Heart left ventricle (tissue), 16 donors: Measurements from ENCODE around the gene RUVBL2. TPM values are rescaled to one million over a fixed set of nuclear protein-coding genes. Genes with fewer than 3 reads are reported as not detected.
A peak's percentile ranks its signal among the peaks of the same experiment; 100 is the strongest.
"Not testable (repeated sequence)": the region's sequence is repeated elsewhere in the genome, so short reads cannot be mapped to it uniquely, and the experiment has no call there.

Source experiments
- ATAC-seq, 4 donors: fragments of 200-7000 bp; cut with Tn5 transposase; one replicate each; pipeline ENCODE4 v1.9.1; 2020 to 2022; ENCODE audit warnings: moderate library complexity in 4 of 4, mild to moderate bottlenecking in 3 of 4, moderate number of reproducible peaks in 1 of 4
- DNase-seq, 5 donors: peaks; one replicate each; pipeline ENCODE4 v3.0.0-alpha.2; 2020
- H3K27ac ChIP-seq, 12 donors: fragments of 200-600 bp; sonication (generic) in 4 of 12; one replicate each; pipeline versions ENCODE4 v1.5.0 to v1.8.0; 2016 to 2022; ENCODE audit warnings: mild to moderate bottlenecking in 2 of 12
- H3K27me3 ChIP-seq, 9 donors: fragments of 200-600 bp; sonication (generic) in 2 of 9; one replicate each; pipeline versions ENCODE4 v1.5.1 to v1.8.0; 2016 to 2022; ENCODE audit warnings: mild to moderate bottlenecking in 3 of 9
- H3K36me3 ChIP-seq, 9 donors: fragments of 200-600 bp; sonication (generic) in 2 of 9; one replicate each; pipeline versions ENCODE4 v1.5.0 to v1.8.0; 2018 to 2022; ENCODE audit warnings: mild to moderate bottlenecking in 2 of 9
- H3K4me1 ChIP-seq, 12 donors: fragments of 200-600 bp; sonication (generic) in 4 of 12; one replicate each; pipeline versions ENCODE4 v1.5.0 to v1.8.0; 2016 to 2022; ENCODE audit warnings: mild to moderate bottlenecking in 3 of 12
- H3K4me3 ChIP-seq, 12 donors: fragments of 200-600 bp; sonication (generic) in 4 of 12; one replicate each; pipeline versions ENCODE4 v1.5.0 to v1.8.0; 2017 to 2022; ENCODE audit warnings: mild to moderate bottlenecking in 9 of 12, moderate library complexity in 4 of 12
- H3K9me3 ChIP-seq, 12 donors: fragments of 200-600 bp; sonication (generic) in 4 of 12; one replicate each; pipeline versions ENCODE4 v1.5.0 to v1.8.0; 2016 to 2022; ENCODE audit warnings: mild to moderate bottlenecking in 1 of 12
- POLR2A ChIP-seq, 2 donors: fragments of 450-650 bp; IDR thresholded peaks; one replicate each; pipeline ENCODE4 v1.6.1; 2017; ENCODE audit warnings: antibody characterized with exemption in 2 of 2, mild to moderate bottlenecking in 2 of 2, moderate library complexity in 2 of 2
- WGBS, 4 donors: extraction: QIAGEN DNeasy Blood & Tissue Kit in 2 of 4; methylation state at CpG; one replicate each; pipeline versions ENCODE4 v1.1.5 to v1.1.7; 2013 to 2018; 5-methylcytosine and 5-hydroxymethylcytosine counted together
- intact Hi-C, 10 donors: fragments of 100-400 bp; cut with DNase I; formaldehyde crosslinking; loops; one replicate each; pipeline versions ENCODE4 v1.11.1 to v1.14.2; 2022
- polyA plus RNA-seq, 2 donors: library from polyadenylated mRNA; stranded (reverse); fragments of 200-250 nt; gene quantifications; one replicate each; pipeline ENCODE4 v1.2.3, GENCODE V29; 2013
- total RNA-seq, 9 donors: library from RNA; depleted of rRNA in 2 of 9; stranded (reverse); fragments of >200 nt in 2 of 9; fragmentation: NEBNext Ultra II Directional in 3 of 9; extraction: Animal tissue kit (Norgen Biotek cat#: 25700) in 3 of 9; gene quantifications; one replicate each; pipeline versions ENCODE4 v1.1.0 to v1.2.4, GENCODE V29; 2016 to 2023
- TF ChIP-seq, protein P1 (sequence below), 12 donors: fragments of 200-600 bp; sonication (generic) in 4 of 12; IDR thresholded peaks; one replicate each; pipeline versions ENCODE4 v1.5.0 to v1.8.0; 2018 to 2022; ENCODE audit warnings: antibody characterized with exemption in 12 of 12, mild to moderate bottlenecking in 5 of 12
- donor health status: ischemic (EF 13 %, LVEDD 7.1; RV severe dilation, severe dysfunction).
- donor health status: healthy with polysubstance abuse.
- donor health status: DM: no; HTN: yes; CAD: no.
- donor health status: DM: no; HTN: no; CAD: no.
- donor health status: ischemic (EF 25% LVEDD 6.9; RV normal size, moderate dysfunction).
- donor health status: ischemic (EF 25% LVEDD 5.7; RV mildly dilated, moderate dysfunction).
- donor health status: healthy.
- donor health status: DM: yes; HTN: yes; CAD: no.
- donor health status: ischemic (EF 35%, LVEDD 5.7; RV mildly dilated, moderate dysfunction).
- donor health status: nonischemic (EF 11% LVEDD 7.7; RV severe dilation, severe dysfunction).
- donor health status: DM: yes; HTN: yes; CAD: no.
- donor health status: PGD.
- donor health status: ischemic (EF 29% LVEDD 5.4; RV normal size, mild dysfunction).
- donor health status: nonischemic (EF 23%, LVEDD 6.1; RV moderate dilation, normal function).

Gene RUVBL2
- total and polyA plus RNA-seq, 11 donors = 41.4 to 109 (median 54.7) TPM

DNA sequence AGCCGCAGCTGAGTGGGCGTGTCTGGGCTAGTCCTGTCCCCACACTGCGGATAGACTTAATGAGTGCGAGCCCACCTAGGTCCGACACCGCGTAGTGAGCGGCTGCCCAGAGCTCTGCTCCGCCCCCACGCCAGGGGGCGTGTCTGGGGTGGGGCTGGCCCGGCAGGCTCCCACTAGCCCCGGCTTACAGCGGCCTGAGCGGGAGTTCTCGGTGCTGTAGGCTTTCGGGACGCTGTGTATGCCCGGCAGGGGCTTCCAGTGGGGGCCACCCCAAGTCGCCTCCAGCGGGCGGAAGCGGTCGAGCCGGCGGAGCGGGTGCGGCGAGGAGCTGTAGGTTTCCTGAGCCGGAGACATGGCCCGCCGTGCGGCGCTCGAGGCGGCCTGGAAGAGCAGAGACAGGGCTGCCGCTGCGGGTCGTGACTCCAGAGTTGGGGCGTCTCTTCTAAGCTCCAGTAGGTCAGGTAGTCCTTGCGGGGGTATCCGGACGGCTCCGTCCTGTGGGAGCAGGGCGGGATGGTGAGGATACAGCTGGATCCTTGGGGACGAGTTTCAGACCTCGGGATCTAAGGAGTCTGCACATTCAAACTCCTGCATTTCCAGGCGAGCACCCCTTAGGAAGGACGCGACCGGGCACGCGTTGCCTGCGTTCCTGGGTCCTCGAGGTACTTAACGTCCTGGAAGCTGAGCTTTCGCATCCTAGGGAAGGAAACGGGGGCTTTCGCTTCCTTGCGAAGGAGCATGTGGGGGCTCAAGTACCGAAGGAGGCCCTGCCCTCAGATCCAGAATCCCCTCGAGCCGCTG is 62.6 kb downstream of the RUVBL2 start:
- intact Hi-C loops = no loop called here
- Histone ChIP-seq H3K4me3 (peak overlapping the region; percentile 31 to 74 (median 56)), H3K36me3 (no peaks in the 10 kb centered on the region), H3K9me3 (no peaks in the 10 kb centered on the region), H3K4me1 (peaks cover 0 to 24% (median 10%) of the 10 kb centered on the region in 12 donors), H3K27ac (no peak overlapping the region), H3K27me3 (peaks cover 0 to 33% (median 6%) of the 10 kb centered on the region in 9 donors)
- TF ChIP-seq POLR2A (IDR thresholded peaks at IDR 0.05) = no peak
- TF ChIP-seq, protein P1, sequence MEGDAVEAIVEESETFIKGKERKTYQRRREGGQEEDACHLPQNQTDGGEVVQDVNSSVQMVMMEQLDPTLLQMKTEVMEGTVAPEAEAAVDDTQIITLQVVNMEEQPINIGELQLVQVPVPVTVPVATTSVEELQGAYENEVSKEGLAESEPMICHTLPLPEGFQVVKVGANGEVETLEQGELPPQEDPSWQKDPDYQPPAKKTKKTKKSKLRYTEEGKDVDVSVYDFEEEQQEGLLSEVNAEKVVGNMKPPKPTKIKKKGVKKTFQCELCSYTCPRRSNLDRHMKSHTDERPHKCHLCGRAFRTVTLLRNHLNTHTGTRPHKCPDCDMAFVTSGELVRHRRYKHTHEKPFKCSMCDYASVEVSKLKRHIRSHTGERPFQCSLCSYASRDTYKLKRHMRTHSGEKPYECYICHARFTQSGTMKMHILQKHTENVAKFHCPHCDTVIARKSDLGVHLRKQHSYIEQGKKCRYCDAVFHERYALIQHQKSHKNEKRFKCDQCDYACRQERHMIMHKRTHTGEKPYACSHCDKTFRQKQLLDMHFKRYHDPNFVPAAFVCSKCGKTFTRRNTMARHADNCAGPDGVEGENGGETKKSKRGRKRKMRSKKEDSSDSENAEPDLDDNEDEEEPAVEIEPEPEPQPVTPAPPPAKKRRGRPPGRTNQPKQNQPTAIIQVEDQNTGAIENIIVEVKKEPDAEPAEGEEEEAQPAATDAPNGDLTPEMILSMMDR (IDR thresholded peaks at IDR 0.05) = peak; percentile 20 to 62 (median 38)
- 1 to 2% (median 1%) methylated on average over 20 to 63 of the region's 63 CpGs for WGBS, 4 donors
- ATAC-seq = peak; percentile 49 to 90 (median 88)
- DNase-seq = peak; percentile 52 to 71 (median 60)

DNA sequence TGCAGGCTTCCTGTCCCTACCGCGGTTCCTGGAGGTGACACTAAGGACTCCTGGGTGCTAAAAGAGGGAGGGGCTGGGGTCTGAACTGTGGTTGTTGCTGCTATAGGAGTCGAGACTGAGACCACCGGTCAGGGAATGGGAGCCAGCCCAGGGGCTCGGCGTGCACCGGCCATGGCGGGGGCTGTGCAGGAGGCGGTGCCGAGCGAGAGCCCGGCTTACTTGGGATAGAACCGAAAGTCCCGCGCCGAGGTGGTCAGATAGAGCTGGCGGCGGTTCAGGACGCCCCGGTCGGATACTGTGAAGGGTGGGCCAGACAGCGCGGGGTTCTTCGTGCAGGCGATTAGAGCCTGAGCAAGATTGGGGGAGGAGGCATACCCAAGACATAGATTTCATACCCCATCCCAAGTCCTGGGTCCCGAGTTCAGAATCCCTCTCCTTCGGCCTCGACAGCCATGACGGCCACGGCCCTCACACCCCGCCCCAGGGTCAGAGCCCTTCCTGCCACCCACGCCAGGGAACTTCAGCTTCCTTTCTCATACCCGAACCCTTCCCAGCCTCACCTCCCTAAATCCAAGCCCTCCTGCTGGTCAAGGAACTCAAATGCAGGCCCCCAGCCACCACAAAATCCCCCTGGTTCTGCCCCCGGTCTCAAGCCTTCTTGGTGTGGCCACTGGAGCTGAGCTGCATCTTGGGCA is 63.4 kb downstream of the RUVBL2 start:
- Histone ChIP-seq H3K4me1 (peaks cover 0 to 24% (median 10%) of the 10 kb centered on the region in 12 donors), H3K27me3 (peaks cover 0 to 39% (median 6%) of the 10 kb centered on the region in 9 donors), H3K4me3 (peak overlapping the region; percentile 31 to 74 (median 56))
- H3K9me3 ChIP-seq, DNase-seq, H3K27ac ChIP-seq, H3K36me3 ChIP-seq, intact Hi-C loops: not testable (repeated sequence)
- WGBS, 4 donors = 3 to 13% (median 5%) methylated on average over 21 to 34 of the region's 34 CpGs
- peak in 3 of 4 donors; percentile 16 to 33 (median 29) for ATAC-seq

DNA sequence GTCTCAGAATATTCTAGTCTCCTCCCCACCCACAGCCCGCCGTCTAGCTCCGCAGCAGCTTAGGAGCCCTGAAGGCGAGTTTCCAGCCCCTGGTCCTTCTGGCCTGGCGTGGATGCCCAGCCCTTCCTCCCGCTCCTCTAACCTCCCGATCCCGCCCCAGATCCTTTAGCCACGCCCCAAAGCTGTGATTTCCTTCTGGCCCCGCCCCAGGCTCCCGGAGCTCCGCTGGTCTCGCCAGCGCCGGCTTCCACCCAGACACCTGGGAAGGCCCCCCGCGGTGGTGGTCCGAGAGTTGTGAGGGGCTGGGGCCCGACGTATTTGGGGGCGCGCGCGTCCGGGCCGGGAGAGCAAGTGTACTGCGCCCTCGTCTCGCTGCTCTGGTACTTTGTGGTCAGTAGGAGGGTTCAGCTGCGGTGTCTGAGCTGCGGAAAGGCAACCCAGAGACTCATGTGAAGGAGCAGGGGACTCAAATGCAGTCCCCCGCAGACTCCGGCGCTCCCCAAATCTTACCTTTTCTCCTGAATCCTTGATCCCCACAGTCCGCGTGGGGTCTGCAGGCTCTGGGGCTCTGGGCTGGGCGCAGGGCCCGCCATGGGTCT is 64.0 kb downstream of the RUVBL2 start, which contains the start of gene CGB7:
CGB7 (minus strand) TSS at position 114 of the 599 bp plus-strand sequence. CDS start 2,374 bp downstream, outside the sequence.
- Histone ChIP-seq H3K27me3 (peaks cover 0 to 42% (median 6%) of the 10 kb centered on the region in 9 donors), H3K4me1 (peaks cover 0 to 24% (median 10%) of the 10 kb centered on the region in 12 donors), H3K9me3 (no peaks in the 10 kb centered on the region), H3K27ac (no peak within 1 kb of the TSS), H3K36me3 (no peaks in the 10 kb centered on the region), H3K4me3 (peak within 1 kb of the TSS; percentile 31 to 74 (median 56))
- TF ChIP-seq, protein P1 (IDR thresholded peaks at IDR 0.05) = no peak
- TF ChIP-seq POLR2A (IDR thresholded peaks at IDR 0.05) = no peak
- DNase-seq = peak; percentile 74 to 83 (median 78)
- peak; percentile 24 to 84 (median 78) for ATAC-seq
- WGBS, 4 donors = 4 to 9% (median 5%) methylated on average over 20 to 38 of the region's 38 CpGs
- intact Hi-C loops = no loop called here

DNA sequence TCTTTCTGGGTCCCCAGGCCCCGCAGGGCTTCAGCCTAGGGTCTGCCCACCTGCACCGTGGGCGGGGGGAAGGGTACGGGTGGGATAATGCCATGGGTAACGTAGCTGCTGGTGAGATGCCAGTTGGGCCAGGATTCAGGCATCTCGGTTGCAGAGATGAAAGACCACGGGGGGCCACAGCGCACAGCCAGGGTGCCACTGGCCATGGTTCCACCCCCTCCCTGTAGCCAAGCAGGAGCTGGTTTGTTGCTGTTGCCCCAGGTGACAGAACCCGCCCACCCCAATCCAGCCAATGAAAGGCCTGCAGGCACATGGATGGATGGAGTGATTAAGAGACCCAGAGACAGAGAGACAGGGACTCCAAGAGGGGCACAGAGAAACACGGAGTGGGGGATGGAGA is 64.9 kb downstream of the RUVBL2 start:
- intact Hi-C loops = no loop called here
- ATAC-seq (no peak), DNase-seq (no peak)
- no peak for TF ChIP-seq POLR2A (IDR thresholded peaks at IDR 0.05)
- TF ChIP-seq, protein P1 (IDR thresholded peaks at IDR 0.05) = no peak
- Histone ChIP-seq H3K4me3 (no peak overlapping the region), H3K36me3 (no peaks in the 10 kb centered on the region), H3K27me3 (peaks cover 0 to 45% (median 6%) of the 10 kb centered on the region in 9 donors), H3K27ac (no peak overlapping the region), H3K9me3 (no peaks in the 10 kb centered on the region), H3K4me1 (peaks cover 0 to 24% (median 10%) of the 10 kb centered on the region in 12 donors)
- 54 to 68% (median 58%) methylated on average over 10 of the region's 10 CpGs for WGBS, 4 donors
